ENCODE data around the gene PDIA5.

PDIA5 gene

GRCh38 chr3:123122525-123123315 lies 55.9 kb downstream of the PDIA5 start:
- no peak for DNase-seq

- DNase-seq: no peak
These were observed 57.1 kb downstream of the PDIA5 start for GRCh38 chr3:123123716-123124616.

- no peak for DNase-seq
These were observed 58.1 kb downstream of the PDIA5 start for GRCh38 chr3:123124971-123125370.

- DNase-seq: no peak
These were observed 59.2 kb downstream of the PDIA5 start for GRCh38 chr3:123126031-123126430.

GRCh38 chr3:123126653-123127052 lies 59.8 kb downstream of the PDIA5 start:
- no peak for DNase-seq

GRCh38 chr3:123129092-123129491 lies 62.3 kb downstream of the PDIA5 start:
- no peak for DNase-seq

GRCh38 chr3:123129532-123129931 lies 62.7 kb downstream of the PDIA5 start:
- no peak for DNase-seq

GRCh38 chr3:123130079-123130750 lies 63.4 kb downstream of the PDIA5 start:
- no peak for DNase-seq

GRCh38 chr3:123134671-123135070 lies 67.8 kb downstream of the PDIA5 start:
- DNase-seq: no peak

GRCh38 chr3:123137001-123137400 lies 70.2 kb downstream of the PDIA5 start:
- no peak for DNase-seq

GRCh38 chr3:123138839-123139444 lies 72.1 kb downstream of the PDIA5 start:
- no peak for DNase-seq

GRCh38 chr3:123139522-123139921 lies 72.7 kb downstream of the PDIA5 start:
- no peak for DNase-seq

- no peak for DNase-seq
These were observed 73.7 kb downstream of the PDIA5 start for GRCh38 chr3:123140550-123140949.

- DNase-seq: no peak
These were observed 74.5 kb downstream of the PDIA5 start for GRCh38 chr3:123141276-123141675.

- no peak for DNase-seq
These were observed 77.0 kb downstream of the PDIA5 start for GRCh38 chr3:123143669-123144411.

- DNase-seq: no peak
These were observed 81.1 kb downstream of the PDIA5 start for GRCh38 chr3:123147754-123148535.

GRCh38 chr3:123148772-123149171 lies 81.9 kb downstream of the PDIA5 start:
- DNase-seq: no peak

- DNase-seq: no peak
These were observed 82.7 kb downstream of the PDIA5 start for GRCh38 chr3:123149525-123149924.

- no peak for DNase-seq
These were observed 83.8 kb downstream of the PDIA5 start for GRCh38 chr3:123150449-123151215.

GRCh38 chr3:123151251-123151705 lies 84.5 kb downstream of the PDIA5 start:
- no peak for DNase-seq
